Measurements from ENCODE around the gene HBD.

- no peak for TF ChIP-seq JUN (IDR thresholded peaks at IDR 0.05; ENCODE audit: borderline replicate concordance, insufficient read depth, insufficient read length, low read depth)
- no peak for TF ChIP-seq CTCF (IDR thresholded peaks at IDR 0.05; ENCODE audit: extremely low read depth in 1 of 2, insufficient read depth in 1 of 2, low read depth in 1 of 2, low read length in 2 of 2)
- TF ChIP-seq POLR2A (IDR thresholded peaks at IDR 0.05; ENCODE audit: low read depth, low read length): no peak
- TF ChIP-seq EZH2 (IDR thresholded peaks at IDR 0.05; ENCODE audit: borderline replicate concordance, low read depth, low read length, severe bottlenecking): no peak
- no peak for TF ChIP-seq POLR2AphosphoS5 (IDR thresholded peaks at IDR 0.05; ENCODE audit: insufficient read depth, low read depth, low read length)
- TF ChIP-seq MAX (IDR thresholded peaks at IDR 0.05; ENCODE audit: insufficient read depth, insufficient read length): no peak
- no peak for TF ChIP-seq FOS (IDR thresholded peaks at IDR 0.05; ENCODE audit: borderline replicate concordance, insufficient read depth, low read length)
Observed at GRCh38 chr11:5283086-5283485, 48.8 kb upstream of the HBD start.

Measured in endothelial cell of umbilical vein (primary cell).